Medulla oblongata (tissue), 1 donor: ENCODE measurements around the gene PITX1.

Experiments used
- DNase-seq: peaks from one replicate; pipeline ENCODE4 v3.0.0-alpha.2; 2015; ENCODE audit errors: extremely low spot score

PITX1 gene

GRCh38 chr5:135041726-135042125 is 7.7 kb upstream of the PITX1 start:
- DNase-seq = no peak

- no peak for DNase-seq
Measured at GRCh38 chr5:135041145-135041587, 7.1 kb upstream of the PITX1 start.

GRCh38 chr5:135040333-135041144 is 6.5 kb upstream of the PITX1 start:
- DNase-seq = no peak

- no peak for DNase-seq
Measured at GRCh38 chr5:135040034-135040332, 6.0 kb upstream of the PITX1 start.

- no peak for DNase-seq
Measured at GRCh38 chr5:135039271-135040033, 5.4 kb upstream of the PITX1 start.

GRCh38 chr5:135038813-135039270 is 4.8 kb upstream of the PITX1 start:
- no peak for DNase-seq

GRCh38 chr5:135038205-135038812 is 4.3 kb upstream of the PITX1 start:
- no peak for DNase-seq

- DNase-seq = no peak
Measured at GRCh38 chr5:135037519-135038204, 3.6 kb upstream of the PITX1 start.

- no peak for DNase-seq
Measured at GRCh38 chr5:135036405-135036804, 2.4 kb upstream of the PITX1 start.

- no peak for DNase-seq
Measured at GRCh38 chr5:135035678-135036030, 1.6 kb upstream of the PITX1 start.

GRCh38 chr5:135034963-135035677 is 1.1 kb upstream of the PITX1 start:
- DNase-seq = no peak

GRCh38 chr5:135034236-135034962 is 371 bp upstream of the PITX1 start:
- DNase-seq = no peak

- DNase-seq = no peak
Measured at GRCh38 chr5:135032999-135033861, 798 bp downstream of the PITX1 start.

- DNase-seq = no peak
Measured at GRCh38 chr5:135032695-135032998, 1.4 kb downstream of the PITX1 start.

GRCh38 chr5:135031813-135032694 is 2.0 kb downstream of the PITX1 start:
- no peak for DNase-seq

- DNase-seq = no peak
Measured at GRCh38 chr5:135030956-135031812, 2.8 kb downstream of the PITX1 start.

- DNase-seq = no peak
Measured at GRCh38 chr5:135030123-135030955, 3.7 kb downstream of the PITX1 start.
